Left lung (tissue), 10 donors: ENCODE results near the gene NUCB1. TPM values are rescaled to one million over a fixed set of nuclear protein-coding genes. Genes with fewer than 3 reads are reported as not detected.
"Not testable (repeated sequence)": the region's sequence is repeated elsewhere in the genome, so short reads cannot be mapped to it uniquely, and the experiment has no call there.

ENCODE experiments used
- ATAC-seq: fragments of 200-7000 bp; cut with Tn5 transposase; one replicate; pipeline ENCODE4 v1.9.1; 2020; ENCODE audit warnings: moderate library complexity
- DNase-seq, 4 donors: peaks; one replicate each; pipeline ENCODE4 v3.0.0-alpha.2; 2013 to 2020
- H3K27ac ChIP-seq, 2 donors: fragments of 200-600 bp; sonication (generic) in 1 of 2; one replicate each; pipeline versions ENCODE4 v1.5.0 to v1.8.0; 2020 to 2021
- H3K27me3 ChIP-seq, 2 donors: fragments of 200-600 bp; sonication (generic) in 1 of 2; one replicate each; pipeline versions ENCODE4 v1.5.0 to v1.8.0; 2020 to 2021
- H3K36me3 ChIP-seq, 2 donors: fragments of 200-600 bp; sonication (generic) in 1 of 2; one replicate each; pipeline versions ENCODE4 v1.5.0 to v1.8.0; 2020 to 2021
- H3K4me1 ChIP-seq, 2 donors: fragments of 200-600 bp; one replicate each; pipeline ENCODE4 v1.8.0; 2021
- H3K4me3 ChIP-seq, 2 donors: fragments of 200-600 bp; sonication (generic) in 1 of 2; one replicate each; pipeline versions ENCODE4 v1.5.0 to v1.8.0; 2020 to 2021; ENCODE audit warnings: mild to moderate bottlenecking in 1 of 2
- H3K9me3 ChIP-seq, 2 donors: fragments of 200-600 bp; sonication (generic) in 1 of 2; one replicate each; pipeline versions ENCODE4 v1.5.0 to v1.8.0; 2020 to 2021
- CTCF ChIP-seq, 2 donors: fragments of 200-600 bp; sonication (generic) in 1 of 2; IDR thresholded peaks; one replicate each; pipeline versions ENCODE4 v1.5.0 to v1.8.0; 2021; ENCODE audit warnings: antibody characterized with exemption in 2 of 2
- intact Hi-C, 2 donors: fragments of 100-400 bp; cut with DNase I; formaldehyde crosslinking; loops; one replicate each; pipeline versions ENCODE4 v1.11.2 to v1.14.2; 2022
- polyA plus RNA-seq, 6 donors: library from polyadenylated mRNA; unstranded; fragments of 120-200 nt; gene quantifications; one replicate each; pipeline ENCODE4 v1.2.1, GENCODE V29; 2013; ENCODE audit not compliant: insufficient read length in 6 of 6
- total RNA-seq, 2 donors: library from RNA; stranded (reverse); fragmentation: NEBNext Ultra II Directional; extraction: Animal tissue kit (Norgen Biotek cat#: 25700); gene quantifications; one replicate each; pipeline ENCODE4 v1.2.1, GENCODE V29; 2021
- donor health status: DM: no; HTN: yes; CAD: no.
- donor health status: DM: no; HTN: no; CAD: no.

The NUCB1 gene
- total and polyA plus RNA-seq, 8 donors, result 171 to 331 (median 201) TPM

DNA sequence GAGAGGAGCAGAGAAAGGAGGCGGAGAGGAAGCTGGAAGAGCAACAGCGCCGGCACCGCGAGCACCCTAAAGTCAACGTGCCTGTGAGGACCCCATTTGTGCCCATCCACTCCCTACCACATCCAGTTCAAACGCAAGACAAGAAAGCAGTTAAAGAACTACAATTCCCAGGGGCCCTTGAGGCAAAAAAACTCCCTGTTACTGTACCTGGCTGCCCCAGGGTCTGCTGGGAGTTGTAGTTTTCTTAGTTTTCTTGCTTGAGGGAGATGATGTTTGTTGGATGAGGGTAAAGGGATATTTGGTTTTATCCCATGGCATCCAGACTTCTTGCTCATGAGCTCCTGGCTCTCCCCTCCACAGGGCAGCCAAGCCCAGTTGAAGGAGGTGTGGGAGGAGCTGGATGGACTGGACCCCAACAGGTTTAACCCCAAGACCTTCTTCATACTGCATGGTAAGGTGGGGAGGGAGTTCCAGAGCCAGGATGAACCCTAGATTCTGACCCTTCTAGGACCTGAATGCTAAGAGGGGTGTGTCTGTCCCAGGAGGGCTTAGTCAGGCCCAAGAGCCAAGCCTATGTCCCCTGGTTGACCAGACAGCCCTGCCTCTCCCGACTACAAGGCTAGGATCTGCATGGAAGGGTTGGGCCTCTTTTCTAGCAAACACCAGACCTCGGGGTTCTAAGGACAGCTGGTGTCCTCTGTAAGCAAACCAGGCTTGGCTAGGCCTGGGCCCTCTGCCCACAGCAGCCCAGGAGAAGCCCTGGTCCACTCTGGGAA lies 13.2 kb downstream of the NUCB1 start:
- Histone ChIP-seq H3K4me1 (peaks cover 0 to 13% of the 10 kb centered on the region in 2 donors), H3K4me3 (no peak overlapping the region), H3K27ac (no peak overlapping the region), H3K27me3 (no peaks in the 10 kb centered on the region), H3K9me3 (no peaks in the 10 kb centered on the region), H3K36me3 (peaks cover 0 to 98% of the 10 kb centered on the region in 2 donors)
- TF ChIP-seq CTCF (IDR thresholded peaks at IDR 0.05), result no peak
- DNase-seq, result no peak
- no peak for ATAC-seq
- intact Hi-C loops, result no loop called here

DNA sequence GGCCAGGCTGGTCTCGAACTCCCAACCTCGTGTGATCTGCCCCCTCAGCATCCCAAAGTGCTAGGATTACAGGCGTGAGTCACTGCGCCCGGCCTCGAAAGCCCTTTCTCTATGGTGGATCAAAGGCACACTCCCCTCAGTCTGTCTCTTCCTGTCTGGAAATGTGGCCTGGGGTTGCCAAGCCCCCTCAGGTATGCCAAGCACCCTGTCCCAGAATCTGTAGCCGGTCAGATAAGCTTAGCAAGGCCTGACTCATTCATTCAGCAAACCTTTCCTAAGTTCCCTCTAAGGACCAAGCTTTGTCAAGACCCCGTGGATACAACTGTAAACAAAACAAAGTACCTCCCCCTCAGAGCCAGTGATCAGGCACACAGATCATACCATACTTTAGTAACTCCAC lies 14.1 kb downstream of the NUCB1 start:
- intact Hi-C loops, result no loop called here
- no peaks in the 10 kb centered on the region for H3K27me3 ChIP-seq
- H3K9me3 ChIP-seq, result no peaks in the 10 kb centered on the region
- DNase-seq, result no peak
- H3K36me3 ChIP-seq, result peaks cover 0 to 100% of the 10 kb centered on the region in 2 donors
- H3K27ac ChIP-seq, result no peak overlapping the region
- peaks cover 0 to 8% of the 10 kb centered on the region in 2 donors for H3K4me1 ChIP-seq
- H3K4me3 ChIP-seq, result no peak overlapping the region
- TF ChIP-seq CTCF (IDR thresholded peaks at IDR 0.05), result no peak
- ATAC-seq, result no peak

DNA sequence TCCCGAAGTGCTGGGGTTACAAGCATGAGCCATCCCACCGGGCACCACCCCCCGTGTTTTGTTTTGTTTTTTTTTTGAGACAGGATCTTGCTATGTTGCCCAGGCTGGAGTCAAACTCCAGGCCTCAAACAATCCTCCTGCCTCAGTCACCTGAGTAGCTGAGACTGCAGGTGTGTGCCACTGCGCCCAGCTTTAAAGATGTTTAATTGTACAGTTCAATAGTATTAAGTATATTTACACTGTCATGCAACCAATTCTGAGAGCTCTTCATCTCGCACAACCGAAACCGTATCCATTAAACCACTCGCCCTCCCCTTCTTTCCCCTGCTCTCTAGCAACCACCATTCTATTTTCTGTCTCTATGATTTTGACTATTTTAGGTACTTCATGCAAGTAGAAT lies 15.6 kb downstream of the NUCB1 start:
- H3K36me3 ChIP-seq, result peaks cover 0 to 100% of the 10 kb centered on the region in 2 donors
- DNase-seq, result peak in 1 of 4 donors; percentile 18

DNA sequence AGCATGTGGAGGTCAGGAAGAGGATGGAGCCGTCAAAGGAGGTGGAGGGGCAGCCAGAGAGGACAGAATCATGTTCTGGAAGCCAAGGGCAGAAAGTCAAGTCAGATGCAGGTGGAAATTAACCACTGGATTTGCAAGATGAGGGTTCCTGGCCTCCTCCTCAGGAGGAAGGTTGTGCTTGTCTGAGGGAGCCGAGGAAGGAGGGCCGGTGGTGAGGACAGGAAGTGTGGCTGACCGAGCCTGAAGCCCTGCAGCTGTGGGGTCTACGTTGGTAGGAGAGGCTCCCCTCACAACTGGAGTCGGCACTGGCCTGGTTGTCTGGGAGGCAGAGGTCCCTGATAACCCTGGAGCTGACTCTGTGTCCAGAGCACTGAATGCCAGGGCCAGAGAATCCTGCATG lies 18.0 kb downstream of the NUCB1 start:
- ATAC-seq (no peak), DNase-seq (no peak)
- intact Hi-C loops, result no loop called here
- Histone ChIP-seq H3K9me3 (no peaks in the 10 kb centered on the region), H3K36me3 (peaks cover 0 to 100% of the 10 kb centered on the region in 2 donors), H3K27me3 (no peaks in the 10 kb centered on the region), H3K4me1 (no peaks in the 10 kb centered on the region), H3K27ac (no peak overlapping the region), H3K4me3 (no peak overlapping the region)
- TF ChIP-seq CTCF (IDR thresholded peaks at IDR 0.05), result no peak

More for the DNA sequence above, 15.6 kb downstream of the NUCB1 start:
- H3K4me3 ChIP-seq, result no peak overlapping the region
- H3K9me3 ChIP-seq, result no peaks in the 10 kb centered on the region
- intact Hi-C loops, result no loop called here
- H3K4me1 ChIP-seq, result no peaks in the 10 kb centered on the region
- peak; percentile 85 for ATAC-seq
- TF ChIP-seq CTCF (IDR thresholded peaks at IDR 0.05), result no peak
- peak overlapping the region; percentile 1 to 74 for H3K27ac ChIP-seq
- no peaks in the 10 kb centered on the region for H3K27me3 ChIP-seq

DNA sequence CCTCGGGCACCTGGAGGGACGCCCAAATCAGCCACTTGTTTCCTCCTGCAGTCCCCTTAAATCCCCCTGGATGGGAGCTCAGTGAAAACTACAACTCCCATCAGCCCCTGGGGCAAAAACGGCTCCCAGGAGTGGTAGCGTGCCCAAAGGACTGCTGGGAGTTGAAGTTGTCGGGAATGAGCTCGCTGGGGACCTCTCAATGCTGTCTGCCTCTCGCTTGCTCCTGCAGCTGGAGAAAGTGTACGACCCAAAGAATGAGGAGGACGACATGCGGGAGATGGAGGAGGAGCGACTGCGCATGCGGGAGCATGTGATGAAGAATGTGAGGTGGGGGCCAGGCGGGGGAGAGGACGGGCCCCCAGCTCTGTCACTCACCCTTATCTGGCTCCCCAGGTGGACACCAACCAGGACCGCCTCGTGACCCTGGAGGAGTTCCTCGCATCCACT lies 18.7 kb downstream of the NUCB1 start:
- intact Hi-C loops, result no loop called here
- H3K4me1 ChIP-seq, result no peaks in the 10 kb centered on the region
- no peaks in the 10 kb centered on the region for H3K27me3 ChIP-seq
- H3K4me3 ChIP-seq, result no peak overlapping the region
- H3K36me3 ChIP-seq, result peaks cover 0 to 99% of the 10 kb centered on the region in 2 donors
- TF ChIP-seq CTCF (IDR thresholded peaks at IDR 0.05), result no peak
- no peak overlapping the region for H3K27ac ChIP-seq
- DNase-seq (peak in 1 of 4 donors; percentile 16), ATAC-seq (no peak)
- no peaks in the 10 kb centered on the region for H3K9me3 ChIP-seq

DNA sequence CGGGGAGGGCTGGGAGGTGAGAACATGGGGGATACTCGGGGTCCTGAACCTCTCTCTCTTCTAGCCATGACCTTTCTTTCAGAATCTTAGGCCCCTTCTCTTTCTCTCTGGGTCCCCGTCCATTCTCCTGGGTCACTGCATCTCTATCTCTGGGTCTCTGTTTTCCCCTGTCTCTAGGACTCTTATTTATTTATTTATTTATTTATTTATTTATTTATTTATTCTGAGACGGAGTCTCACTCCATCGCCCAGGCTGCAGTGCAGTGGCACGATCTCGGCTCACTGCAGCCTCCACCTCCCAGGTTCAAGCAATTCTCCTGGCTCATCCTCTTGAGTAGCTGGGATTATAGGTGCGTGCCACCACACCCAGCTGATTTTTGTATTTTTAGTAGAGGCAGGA lies 19.2 kb downstream of the NUCB1 start:
- H3K27ac ChIP-seq, DNase-seq, H3K9me3 ChIP-seq, ATAC-seq, H3K27me3 ChIP-seq, intact Hi-C loops, H3K4me1 ChIP-seq, H3K4me3 ChIP-seq: not testable (repeated sequence)
- peaks cover 0 to 97% of the 10 kb centered on the region in 2 donors for H3K36me3 ChIP-seq
